Lower leg skin (tissue), 4 donors: ENCODE data around the gene CYS1. TPM values are rescaled to one million over a fixed set of nuclear protein-coding genes. Genes with fewer than 3 reads are reported as not detected.

Source experiments
- DNase-seq, 2 donors: peaks; one replicate each; pipeline ENCODE4 v3.0.0-alpha.2; 2019; ENCODE audit warnings: low spot score in 2 of 2
- H3K4me3 ChIP-seq: fragments of 200-600 bp; sonication (generic); 2 replicates; pipeline ENCODE4 v1.5.1; 2017; ENCODE audit warnings: mild to moderate bottlenecking, low read depth; ENCODE audit not compliant: poor library complexity, severe bottlenecking
- POLR2A ChIP-seq, 2 donors: fragments of 450-650 bp; IDR thresholded peaks; one replicate each; pipeline ENCODE4 v1.6.1; 2016 to 2017; ENCODE audit warnings: antibody characterized with exemption in 2 of 2, mild to moderate bottlenecking in 1 of 2, moderate library complexity in 1 of 2
- whole genome bisulfite sequencing, 2 donors: methylation state at CpG; one replicate each; pipeline ENCODE4 v1.1.5; 2018; 5-methylcytosine and 5-hydroxymethylcytosine counted together
- intact Hi-C: fragments of 100-400 bp; cut with DNase I; formaldehyde crosslinking; loops from one replicate; pipeline ENCODE4 v1.15.0; 2023; ENCODE audit warnings: low total_unique reads
- total RNA-seq, 4 donors: library from RNA; depleted of rRNA; stranded (reverse); fragments of >200 nt; gene quantifications; one replicate each; pipeline ENCODE4 v1.1.0, GENCODE V29; 2016
- TF ChIP-seq, protein P1 (sequence below), 3 donors: fragments of 450-650 bp; IDR thresholded peaks; one replicate each; pipeline ENCODE4 v1.5.1; 2016; ENCODE audit warnings: antibody characterized with exemption in 3 of 3, mild to moderate bottlenecking in 3 of 3, moderate library complexity in 2 of 3

The CYS1 gene
- total RNA-seq, 4 donors from 2014 or later: 0.25 to 0.98 (median 0.62) TPM; not detected in 1

GRCh38 chr2:10047616-10048500 is 32.4 kb downstream of the CYS1 start:
- 84 to 85% methylated on average over 15 of the region's 15 CpGs for WGBS, 2 donors
- no peak for DNase-seq
- no peak overlapping the region for H3K4me3 ChIP-seq
- intact Hi-C loops: loop anchor here (10.0 kb wide), 2 partner anchors 243 to 273 kb away; no protein-coding TSS in a partner anchor
- TF ChIP-seq POLR2A (IDR thresholded peaks at IDR 0.05): no peak
- TF ChIP-seq, protein P1, sequence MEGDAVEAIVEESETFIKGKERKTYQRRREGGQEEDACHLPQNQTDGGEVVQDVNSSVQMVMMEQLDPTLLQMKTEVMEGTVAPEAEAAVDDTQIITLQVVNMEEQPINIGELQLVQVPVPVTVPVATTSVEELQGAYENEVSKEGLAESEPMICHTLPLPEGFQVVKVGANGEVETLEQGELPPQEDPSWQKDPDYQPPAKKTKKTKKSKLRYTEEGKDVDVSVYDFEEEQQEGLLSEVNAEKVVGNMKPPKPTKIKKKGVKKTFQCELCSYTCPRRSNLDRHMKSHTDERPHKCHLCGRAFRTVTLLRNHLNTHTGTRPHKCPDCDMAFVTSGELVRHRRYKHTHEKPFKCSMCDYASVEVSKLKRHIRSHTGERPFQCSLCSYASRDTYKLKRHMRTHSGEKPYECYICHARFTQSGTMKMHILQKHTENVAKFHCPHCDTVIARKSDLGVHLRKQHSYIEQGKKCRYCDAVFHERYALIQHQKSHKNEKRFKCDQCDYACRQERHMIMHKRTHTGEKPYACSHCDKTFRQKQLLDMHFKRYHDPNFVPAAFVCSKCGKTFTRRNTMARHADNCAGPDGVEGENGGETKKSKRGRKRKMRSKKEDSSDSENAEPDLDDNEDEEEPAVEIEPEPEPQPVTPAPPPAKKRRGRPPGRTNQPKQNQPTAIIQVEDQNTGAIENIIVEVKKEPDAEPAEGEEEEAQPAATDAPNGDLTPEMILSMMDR (IDR thresholded peaks at IDR 0.05): no peak

DNA sequence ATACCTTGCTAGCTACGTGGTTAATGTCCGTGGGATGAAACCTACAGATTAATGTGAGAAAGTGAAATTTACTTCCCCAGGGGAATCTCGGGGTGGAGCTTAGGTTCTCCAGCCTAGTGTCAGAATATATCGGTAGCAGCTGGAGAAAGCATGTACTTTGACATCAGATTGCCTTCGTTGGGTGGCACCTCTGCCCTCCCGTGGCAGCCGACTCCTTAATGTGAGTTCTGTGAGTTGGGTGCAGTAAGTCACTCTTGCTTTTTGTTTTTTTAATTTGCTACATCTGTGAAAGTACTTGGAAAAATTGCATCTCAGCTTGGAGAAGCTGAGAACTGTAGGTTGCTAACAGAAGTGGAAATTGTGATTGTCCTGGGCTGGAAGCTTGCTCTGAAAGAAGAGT is 33.3 kb downstream of the CYS1 start:
- 38 to 46% methylated on average over 7 of the region's 7 CpGs for WGBS, 2 donors
- intact Hi-C loops: loop anchor here (10.0 kb wide), 2 partner anchors 242 to 272 kb away; no protein-coding TSS in a partner anchor
- no peak for DNase-seq
- TF ChIP-seq POLR2A (IDR thresholded peaks at IDR 0.05): no peak
- TF ChIP-seq, protein P1 (IDR thresholded peaks at IDR 0.05): no peak
- no peak overlapping the region for H3K4me3 ChIP-seq

- WGBS, 2 donors: 66 to 70% methylated on average over 20 of the region's 20 CpGs
- peak in 1 of 2 donors; percentile 87 for DNase-seq
- TF ChIP-seq, protein P1 (IDR thresholded peaks at IDR 0.05): no peak
- no peak for TF ChIP-seq POLR2A (IDR thresholded peaks at IDR 0.05)
- no peak overlapping the region for H3K4me3 ChIP-seq
- intact Hi-C loops: loop anchor here (1.0 to 10.0 kb wide), 3 partner anchors 93 to 271 kb away; no protein-coding TSS in a partner anchor
These were observed 34.5 kb downstream of the CYS1 start for GRCh38 chr2:10045561-10046355.

DNA sequence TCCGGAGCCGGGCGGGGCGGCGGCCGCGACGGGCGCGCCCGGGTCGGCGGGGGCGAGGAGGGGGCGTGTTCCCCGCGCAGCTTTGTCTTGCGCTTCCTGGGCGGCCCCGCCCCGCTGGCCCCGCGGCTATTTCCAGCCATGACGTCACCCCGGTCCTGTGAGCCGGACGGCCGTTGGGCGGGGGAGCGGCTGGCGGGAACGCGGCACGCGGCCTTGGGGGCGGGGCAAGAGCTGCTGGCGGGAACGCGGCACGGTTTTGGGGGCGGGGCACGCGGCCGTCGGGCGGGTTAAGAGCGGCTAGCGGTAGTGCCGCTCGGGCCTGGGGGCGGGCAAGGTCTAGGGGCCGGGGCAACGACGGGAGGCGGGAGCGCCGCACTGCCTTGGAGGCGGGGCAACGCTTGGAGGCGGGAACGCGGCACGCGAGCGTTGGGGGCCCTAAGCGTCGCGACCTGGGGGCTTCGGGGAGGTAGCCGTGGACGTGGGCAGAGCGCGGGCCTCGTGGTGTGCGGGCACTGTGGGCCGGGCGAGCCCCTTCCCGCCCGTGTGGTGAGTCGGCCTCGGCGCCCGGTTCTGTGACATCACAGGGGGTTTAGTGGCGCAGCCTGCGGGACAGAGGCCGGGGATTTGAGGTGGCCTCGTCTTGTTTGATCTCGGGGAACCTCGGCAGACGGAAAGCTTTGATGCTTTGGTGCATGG is 36.2 kb downstream of the CYS1 start:
- H3K4me3 ChIP-seq: peak overlapping the region; percentile 24
- TF ChIP-seq, protein P1 (IDR thresholded peaks at IDR 0.05): no peak
- no peak for TF ChIP-seq POLR2A (IDR thresholded peaks at IDR 0.05)
- peak; percentile 98 to 100 for DNase-seq
- intact Hi-C loops: loop anchor here (5.0 to 10.0 kb wide), 3 partner anchors 62 to 269 kb away; no protein-coding TSS in a partner anchor
- 5 to 6% methylated on average over 43 to 68 of the region's 90 CpGs for WGBS, 2 donors

- intact Hi-C loops: loop anchor here (5.0 to 10.0 kb wide), 3 partner anchors 61 to 269 kb away; no protein-coding TSS in a partner anchor
- DNase-seq: peak; percentile 92 to 98
- WGBS, 2 donors: 0% methylated on average over 1 to 20 of the region's 104 CpGs
- peak within 1 kb of the TSS; percentile 43 for H3K4me3 ChIP-seq
- no peak for TF ChIP-seq POLR2A (IDR thresholded peaks at IDR 0.05)
- TF ChIP-seq, protein P1 (IDR thresholded peaks at IDR 0.05): no peak
These were observed 36.8 kb downstream of the CYS1 start, which contains the start of gene KLF11 for GRCh38 chr2:10043256-10043905. Gene KLF11 (plus strand): TSS chr2:10043550. CDS start chr2:10043717, 167 bp downstream.
